ENCODE data around the gene BMP6.

DNA sequence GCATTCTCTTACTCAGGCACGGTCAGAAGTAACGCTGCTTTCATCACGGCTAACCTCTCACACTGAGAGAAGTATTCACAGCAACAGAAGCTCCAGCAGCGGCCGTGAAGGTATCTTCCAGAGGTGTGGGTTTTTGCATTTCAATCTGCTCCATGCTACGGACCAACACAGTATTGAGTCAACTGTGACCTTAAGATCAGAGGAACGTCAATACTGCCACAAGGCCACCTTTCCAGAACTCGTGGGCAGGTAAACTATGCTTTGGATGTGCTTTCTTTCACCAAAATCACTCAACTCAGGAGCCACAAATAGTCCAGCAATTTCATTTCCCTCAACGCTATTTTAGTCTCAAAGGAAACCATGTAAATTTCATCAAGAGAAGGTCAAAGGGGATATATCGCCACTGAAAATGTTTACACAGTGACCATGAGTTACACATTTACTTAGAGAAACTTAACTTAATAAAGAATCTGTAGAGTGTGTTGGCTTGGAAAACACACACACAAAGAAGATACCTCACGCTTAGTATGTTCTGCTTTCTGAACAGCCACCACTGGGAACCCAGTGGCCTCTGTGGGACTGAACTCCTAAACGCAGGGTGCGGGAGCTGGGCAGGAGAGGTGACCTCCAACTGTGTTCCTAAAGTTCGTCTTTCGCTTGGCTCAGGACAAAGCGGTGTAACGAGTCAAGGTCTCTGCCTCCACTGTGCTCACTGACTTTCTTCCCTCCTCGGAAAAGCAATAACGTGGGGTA, 156.8 kb downstream of the BMP6 start:
- TF ChIP-seq, protein P1, sequence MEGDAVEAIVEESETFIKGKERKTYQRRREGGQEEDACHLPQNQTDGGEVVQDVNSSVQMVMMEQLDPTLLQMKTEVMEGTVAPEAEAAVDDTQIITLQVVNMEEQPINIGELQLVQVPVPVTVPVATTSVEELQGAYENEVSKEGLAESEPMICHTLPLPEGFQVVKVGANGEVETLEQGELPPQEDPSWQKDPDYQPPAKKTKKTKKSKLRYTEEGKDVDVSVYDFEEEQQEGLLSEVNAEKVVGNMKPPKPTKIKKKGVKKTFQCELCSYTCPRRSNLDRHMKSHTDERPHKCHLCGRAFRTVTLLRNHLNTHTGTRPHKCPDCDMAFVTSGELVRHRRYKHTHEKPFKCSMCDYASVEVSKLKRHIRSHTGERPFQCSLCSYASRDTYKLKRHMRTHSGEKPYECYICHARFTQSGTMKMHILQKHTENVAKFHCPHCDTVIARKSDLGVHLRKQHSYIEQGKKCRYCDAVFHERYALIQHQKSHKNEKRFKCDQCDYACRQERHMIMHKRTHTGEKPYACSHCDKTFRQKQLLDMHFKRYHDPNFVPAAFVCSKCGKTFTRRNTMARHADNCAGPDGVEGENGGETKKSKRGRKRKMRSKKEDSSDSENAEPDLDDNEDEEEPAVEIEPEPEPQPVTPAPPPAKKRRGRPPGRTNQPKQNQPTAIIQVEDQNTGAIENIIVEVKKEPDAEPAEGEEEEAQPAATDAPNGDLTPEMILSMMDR (conservative IDR thresholded peaks at IDR 0.05; ENCODE audit: low read length) = no peak
- TF ChIP-seq EZH2phosphoT487 (IDR thresholded peaks at IDR 0.05; ENCODE audit: borderline replicate concordance, low read depth, low read length) = no peak

Data from OCI-LY7 (cell line).